Mesenchymal stem cell (in vitro differentiated cells and primary cell): ENCODE data around the gene CCDC178.

Experiments
- DNase-seq: peaks from one replicate; pipeline ENCODE4 v3.0.0-alpha.2; 2013
- H2AFZ ChIP-seq: one replicate; pipeline ENCODE4 v1.6.1; 2013; ENCODE audit warnings: low read depth, mild to moderate bottlenecking, control low read depth, inconsistent platforms, low read length, moderate library complexity
- H2AK5ac ChIP-seq: 2 replicates; pipeline ENCODE4 v1.6.1; 2013; ENCODE audit warnings: low read length, moderate library complexity, mild to moderate bottlenecking, inconsistent platforms; ENCODE audit not compliant: severe bottlenecking
- H2BK120ac ChIP-seq: one replicate; pipeline ENCODE4 v1.6.1; 2013; ENCODE audit warnings: low read depth, mild to moderate bottlenecking, inconsistent platforms, low read length, moderate library complexity
- H2BK12ac ChIP-seq, 2 experiments: one replicate each; pipeline ENCODE4 v1.6.1; 2013; ENCODE audit warnings: inconsistent platforms in 2 of 2, low read length in 2 of 2, mild to moderate bottlenecking in 2 of 2, moderate library complexity in 2 of 2, control low read depth in 1 of 2
- H2BK15ac ChIP-seq: one replicate; pipeline ENCODE4 v1.6.1; 2013; ENCODE audit warnings: mild to moderate bottlenecking, low read depth, inconsistent platforms; ENCODE audit not compliant: poor library complexity, severe bottlenecking
- H2BK5ac ChIP-seq: 2 replicates; pipeline ENCODE4 v1.6.1; 2013; ENCODE audit warnings: low read depth, mild to moderate bottlenecking, low read length, control low read depth, inconsistent platforms; ENCODE audit not compliant: poor library complexity, severe bottlenecking
- H3K14ac ChIP-seq, 2 experiments: one replicate each; pipeline ENCODE4 v1.6.1; 2013; ENCODE audit warnings: inconsistent platforms in 2 of 2, low read length in 2 of 2, control low read depth in 1 of 2, mild to moderate bottlenecking in 1 of 2, moderate library complexity in 1 of 2
- H3K18ac ChIP-seq, 2 experiments: one replicate each; pipeline ENCODE4 v1.6.1; 2013; ENCODE audit warnings: inconsistent platforms in 2 of 2, low read length in 2 of 2, control low read depth in 1 of 2, low read depth in 1 of 2, mild to moderate bottlenecking in 1 of 2
- H3K23ac ChIP-seq, 2 experiments: one replicate each; pipeline ENCODE4 v1.6.1; 2013; ENCODE audit warnings: inconsistent platforms in 2 of 2, low read length in 2 of 2, mild to moderate bottlenecking in 2 of 2, moderate library complexity in 2 of 2, control low read depth in 1 of 2
- H3K27ac ChIP-seq: 2 replicates; pipeline ENCODE4 v1.5.1; 2013; ENCODE audit warnings: mild to moderate bottlenecking, moderate library complexity, low read length, control low read depth, inconsistent platforms; ENCODE audit not compliant: poor library complexity, severe bottlenecking
- H3K27me3 ChIP-seq, 2 experiments: 2 replicates each; pipeline versions ENCODE4 v1.6.1 to v1.7.0; 2013; ENCODE audit warnings: low read length in 2 of 2, mild to moderate bottlenecking in 2 of 2, moderate library complexity in 2 of 2, control low read depth in 1 of 2, inconsistent platforms in 1 of 2; ENCODE audit not compliant: control insufficient read depth in 1 of 2, insufficient read depth in 1 of 2
- H3K36me3 ChIP-seq, 2 experiments: 2 replicates each; pipeline versions ENCODE4 v1.6.1 to v1.7.0; 2013; ENCODE audit warnings: low read length in 2 of 2, control low read depth in 1 of 2, inconsistent platforms in 1 of 2, low read depth in 1 of 2, mild to moderate bottlenecking in 1 of 2; ENCODE audit not compliant: insufficient read depth in 2 of 2, control insufficient read depth in 1 of 2
- H3K4ac ChIP-seq, 2 experiments: one replicate each; pipeline ENCODE4 v1.6.1; 2013; ENCODE audit warnings: inconsistent platforms in 2 of 2, low read length in 2 of 2, mild to moderate bottlenecking in 2 of 2, moderate library complexity in 2 of 2, control low read depth in 1 of 2, low read depth in 1 of 2
- H3K4me1 ChIP-seq: 2 replicates; pipeline ENCODE4 v1.6.1; 2013; ENCODE audit warnings: low read depth, low read length, control low read depth; ENCODE audit not compliant: control insufficient read depth, insufficient read depth
- H3K4me2 ChIP-seq: 2 replicates; pipeline ENCODE4 v1.6.1; 2013; ENCODE audit warnings: low read length, mild to moderate bottlenecking, inconsistent platforms; ENCODE audit not compliant: poor library complexity, severe bottlenecking
- H3K4me3 ChIP-seq, 2 experiments: 2 replicates each; pipeline versions ENCODE4 v1.5.1 to v1.7.0; 2013; ENCODE audit warnings: low read length in 2 of 2, mild to moderate bottlenecking in 2 of 2, control low read depth in 1 of 2, low read depth in 1 of 2; ENCODE audit not compliant: insufficient read depth in 1 of 2
- H3K79me1 ChIP-seq: replicated peaks from 2 replicates; pipeline ENCODE4 v1.6.1; 2013; ENCODE audit warnings: mild to moderate bottlenecking, control low read depth, low read length, inconsistent platforms; ENCODE audit not compliant: poor library complexity, severe bottlenecking
- H3K9ac ChIP-seq: 2 replicates; pipeline ENCODE4 v1.7.0; 2013; ENCODE audit warnings: mild to moderate bottlenecking, low read length, moderate library complexity
- H3K9me3 ChIP-seq: 2 replicates; pipeline ENCODE4 v1.7.0; 2013; ENCODE audit warnings: mild to moderate bottlenecking, low read length; ENCODE audit not compliant: control insufficient read depth
- H4K8ac ChIP-seq: one replicate; pipeline ENCODE4 v1.6.1; 2013; ENCODE audit warnings: inconsistent platforms, mild to moderate bottlenecking, low read length, moderate library complexity
- H4K91ac ChIP-seq: one replicate; pipeline ENCODE4 v1.6.1; 2013; ENCODE audit warnings: mild to moderate bottlenecking, low read length, inconsistent platforms
- WGBS: methylation state at CpG from one replicate; pipeline ENCODE4 v1.1.7; 2013; ENCODE audit warnings: mixed read lengths; 5-methylcytosine and 5-hydroxymethylcytosine counted together

The CCDC178 gene

GRCh38 chr18:32937066-32937465 lies 503.5 kb downstream of the CCDC178 start:
- no peak overlapping the region for H3K27ac ChIP-seq
- DNase-seq: peak; percentile 52
- H3K9me3 ChIP-seq: no peaks in the 10 kb centered on the region
- no peak overlapping the region for H2BK12ac ChIP-seq
- H2AFZ ChIP-seq: no peak overlapping the region
- no peak overlapping the region for H3K18ac ChIP-seq
- no peak overlapping the region for H4K8ac ChIP-seq
- no peak overlapping the region for H4K91ac ChIP-seq
- H3K4me1 ChIP-seq: no peaks in the 10 kb centered on the region
- no peak overlapping the region for H2BK120ac ChIP-seq
- H2BK5ac ChIP-seq: no peak overlapping the region
- no CpG with 5 or more reads among the region's 1 CpG for WGBS
- no peak overlapping the region for H3K4me3 ChIP-seq
- H3K36me3 ChIP-seq: no peaks in the 10 kb centered on the region
- no peak overlapping the region for H3K4me2 ChIP-seq
- no peak overlapping the region for H2AK5ac ChIP-seq
- H3K23ac ChIP-seq: no peak overlapping the region
- H2BK15ac ChIP-seq: no peak overlapping the region
- H3K79me1 ChIP-seq: no peaks in the 10 kb centered on the region
- no peaks in the 10 kb centered on the region for H3K27me3 ChIP-seq
- no peak overlapping the region for H3K4ac ChIP-seq
- H3K9ac ChIP-seq: no peak overlapping the region
- no peak overlapping the region for H3K14ac ChIP-seq

- H3K4me2 ChIP-seq: no peak overlapping the region
- no peak overlapping the region for H2AK5ac ChIP-seq
- no peaks in the 10 kb centered on the region for H3K36me3 ChIP-seq
- no peaks in the 10 kb centered on the region for H3K79me1 ChIP-seq
- H2BK15ac ChIP-seq: no peak overlapping the region
- no peak overlapping the region for H3K14ac ChIP-seq
- no peak overlapping the region for H3K23ac ChIP-seq
- H2BK5ac ChIP-seq: no peak overlapping the region
- 98% methylated on average over 3 of the region's 4 CpGs for WGBS
- H3K4me3 ChIP-seq: no peak overlapping the region
- no peak overlapping the region for H4K91ac ChIP-seq
- no peaks in the 10 kb centered on the region for H3K9me3 ChIP-seq
- H3K9ac ChIP-seq: no peak overlapping the region
- H3K27me3 ChIP-seq: no peaks in the 10 kb centered on the region
- no peak overlapping the region for H2AFZ ChIP-seq
- no peak overlapping the region for H3K4ac ChIP-seq
- no peak overlapping the region for H3K27ac ChIP-seq
- no peak for DNase-seq
- no peak overlapping the region for H2BK120ac ChIP-seq
- H2BK12ac ChIP-seq: no peak overlapping the region
- H3K18ac ChIP-seq: no peak overlapping the region
- H4K8ac ChIP-seq: no peak overlapping the region
- no peaks in the 10 kb centered on the region for H3K4me1 ChIP-seq
These were observed 506.3 kb downstream of the CCDC178 start for GRCh38 chr18:32934201-32934600.

- H3K9ac ChIP-seq: no peak overlapping the region
- H3K4me1 ChIP-seq: no peaks in the 10 kb centered on the region
- H3K23ac ChIP-seq: no peak overlapping the region
- 55% methylated on average over 2 of the region's 6 CpGs for WGBS
- H3K36me3 ChIP-seq: no peaks in the 10 kb centered on the region
- no peak overlapping the region for H3K14ac ChIP-seq
- H2AFZ ChIP-seq: no peak overlapping the region
- no peak overlapping the region for H3K27ac ChIP-seq
- no peak overlapping the region for H2BK15ac ChIP-seq
- H3K9me3 ChIP-seq: no peaks in the 10 kb centered on the region
- no peak overlapping the region for H3K4me3 ChIP-seq
- no peak overlapping the region for H3K4me2 ChIP-seq
- no peaks in the 10 kb centered on the region for H3K79me1 ChIP-seq
- no peaks in the 10 kb centered on the region for H3K27me3 ChIP-seq
- H2BK120ac ChIP-seq: no peak overlapping the region
- H2BK5ac ChIP-seq: no peak overlapping the region
- H4K8ac ChIP-seq: no peak overlapping the region
- H3K18ac ChIP-seq: no peak overlapping the region
- no peak overlapping the region for H2AK5ac ChIP-seq
- no peak overlapping the region for H2BK12ac ChIP-seq
- peak; percentile 41 for DNase-seq
- H4K91ac ChIP-seq: no peak overlapping the region
- H3K4ac ChIP-seq: no peak overlapping the region
These were observed 509.7 kb downstream of the CCDC178 start for GRCh38 chr18:32930695-32931301.

GRCh38 chr18:32929213-32929612 lies 511.3 kb downstream of the CCDC178 start:
- Histone ChIP-seq H3K18ac (peak overlapping the region in 1 of 2 experiments; percentile 33), H2BK120ac (no peak overlapping the region), H2BK5ac (no peak overlapping the region), H3K27me3 (no peaks in the 10 kb centered on the region), H2AK5ac (no peak overlapping the region), H3K4me3 (no peak overlapping the region), H3K4ac (no peak overlapping the region), H3K9me3 (no peaks in the 10 kb centered on the region), H2AFZ (no peak overlapping the region), H3K4me2 (no peak overlapping the region), H3K9ac (no peak overlapping the region), H3K23ac (no peak overlapping the region), H2BK12ac (peak overlapping the region in 1 of 2 experiments; percentile 3), H3K14ac (no peak overlapping the region), H2BK15ac (no peak overlapping the region), H4K91ac (no peak overlapping the region), H3K36me3 (no peaks in the 10 kb centered on the region), H3K4me1 (no peaks in the 10 kb centered on the region), H4K8ac (no peak overlapping the region), H3K27ac (no peak overlapping the region), H3K79me1 (no peaks in the 10 kb centered on the region)
- no peak for DNase-seq
- 85% methylated on average over 6 of the region's 6 CpGs for WGBS
